Kidney glomerular epithelial cell (primary cell): Measurements from ENCODE around the gene C1orf159.
A peak's percentile ranks its signal among the peaks of the same experiment; 100 is the strongest.
"Not testable (repeated sequence)": the region's sequence is repeated elsewhere in the genome, so short reads cannot be mapped to it uniquely, and the experiment has no call there.

Source experiments
- DNase-seq: peaks from one replicate; lab custom pipeline; 2025; lab: John Stamatoyannopoulos, UW

The C1orf159 gene

GRCh38 chr1:1115786-1116700, at the start of gene C1orf159:
Gene C1orf159, minus strand, starts transcription at chr1:1116089. Its CDS starts 24,546 bp downstream, at chr1:1091543.
- DNase-seq = peak; percentile 95

- peak; percentile 50 for DNase-seq
Observed at GRCh38 chr1:1165485-1165884, 49.6 kb upstream of the C1orf159 start.

GRCh38 chr1:1164701-1165451, 49.0 kb upstream of the C1orf159 start:
- peak; percentile 89 for DNase-seq

GRCh38 chr1:1164361-1164700, 48.4 kb upstream of the C1orf159 start:
- no peak for DNase-seq

GRCh38 chr1:1163538-1164070, 47.7 kb upstream of the C1orf159 start:
- DNase-seq = no peak

GRCh38 chr1:1162597-1163537, 47.0 kb upstream of the C1orf159 start:
- DNase-seq = no peak

- DNase-seq = no peak
Observed at GRCh38 chr1:1161683-1162079, 45.8 kb upstream of the C1orf159 start.

- no peak for DNase-seq
Observed at GRCh38 chr1:1161078-1161682, 45.3 kb upstream of the C1orf159 start.

- no peak for DNase-seq
Observed at GRCh38 chr1:1160281-1160930, 44.5 kb upstream of the C1orf159 start.

- DNase-seq = no peak
Observed at GRCh38 chr1:1157914-1158710, 42.2 kb upstream of the C1orf159 start.

- DNase-seq = peak; percentile 26
Observed at GRCh38 chr1:1157426-1157913, 41.6 kb upstream of the C1orf159 start.

GRCh38 chr1:1157033-1157365, 41.1 kb upstream of the C1orf159 start:
- DNase-seq = no peak

GRCh38 chr1:1156140-1157032, 40.5 kb upstream of the C1orf159 start:
- DNase-seq = no peak

GRCh38 chr1:1155258-1155657, 39.4 kb upstream of the C1orf159 start:
- DNase-seq = no peak

- DNase-seq = no peak
Observed at GRCh38 chr1:1153874-1154273, 38.0 kb upstream of the C1orf159 start.

GRCh38 chr1:1153215-1153614, 37.3 kb upstream of the C1orf159 start:
- not testable (repeated sequence) for DNase-seq

GRCh38 chr1:1152431-1152830, 36.5 kb upstream of the C1orf159 start:
- not testable (repeated sequence) for DNase-seq

- DNase-seq = no peak
Observed at GRCh38 chr1:1151306-1151705, 35.4 kb upstream of the C1orf159 start.

- DNase-seq = no peak
Observed at GRCh38 chr1:1150100-1150499, 34.2 kb upstream of the C1orf159 start.
